B cell (primary cell): ENCODE data around the gene HS3ST6. TPM values are rescaled to one million over a fixed set of nuclear protein-coding genes. Genes with fewer than 3 reads are reported as not detected.

ENCODE experiments used
- ATAC-seq: fragments of 200-7000 bp; cut with Tn5 transposase; one replicate; pipeline ENCODE4 v1.10.0; 2021; ENCODE audit warnings: low read depth, mild to moderate bottlenecking, moderate number of reproducible peaks, moderate library complexity
- CTCF ChIA-PET: fragments of 350-600 bp; sonication (Branson Sonifier 250); formaldehyde crosslinking; loops from one replicate; lab custom pipeline; 2021; ENCODE audit warnings: antibody characterized with exemption, inconsistent platforms; lab: Charles Lee
- POLR2A ChIA-PET: fragments of 350-600 bp; sonication (Branson Sonifier 250); formaldehyde crosslinking; loops from one replicate; lab custom pipeline; 2021; ENCODE audit warnings: antibody characterized with exemption; lab: Charles Lee
- DNase-seq: peaks from one replicate; pipeline ENCODE4 v3.0.0; 2013
- H2AFZ ChIP-seq: 2 replicates; pipeline ENCODE4 v1.6.1; 2012; ENCODE audit warnings: mild to moderate bottlenecking, low read depth, low read length; ENCODE audit not compliant: insufficient read depth, poor library complexity, severe bottlenecking
- H3K27ac ChIP-seq, 2 donors: 1 replicate in 1 of 2; 2 replicates in 1 of 2; pipeline ENCODE4 v1.5.1; 2012 to 2013; ENCODE audit warnings: low read length in 2 of 2, mild to moderate bottlenecking in 2 of 2, moderate library complexity in 1 of 2
- H3K27me3 ChIP-seq, 4 experiments: fragments of 200-600 bp in 1 of 4; sonication (generic) in 1 of 4; replicated peaks in 1 of 4; 1 replicate in 2 of 4; 2 replicates in 2 of 4; pipeline versions ENCODE4 v1.6.1 to v1.7.0; 2013 to 2016; ENCODE audit warnings: low read length in 3 of 4, mild to moderate bottlenecking in 2 of 4, mixed read lengths in 1 of 4, moderate library complexity in 1 of 4; ENCODE audit not compliant: insufficient read depth in 4 of 4, control insufficient read depth in 3 of 4; ENCODE audit errors: control extremely low read depth in 1 of 4
- H3K36me3 ChIP-seq, 2 experiments: replicated peaks in 1 of 2; 1 replicate in 1 of 2; 2 replicates in 1 of 2; pipeline versions ENCODE4 v1.6.1 to v1.7.1; 2013; ENCODE audit warnings: low read length in 1 of 2; ENCODE audit not compliant: insufficient read depth in 2 of 2, control insufficient read depth in 1 of 2; ENCODE audit errors: control extremely low read depth in 1 of 2, extremely low read depth in 1 of 2
- H3K4me1 ChIP-seq, 2 donors: fragments of 200-600 bp in 1 of 2; sonication (generic) in 1 of 2; 1 replicate in 1 of 2; 2 replicates in 1 of 2; pipeline versions ENCODE4 v1.5.1 to v1.6.1; 2013 to 2017; ENCODE audit warnings: low read length in 2 of 2; ENCODE audit not compliant: control insufficient read depth in 2 of 2, insufficient read depth in 2 of 2
- H3K4me2 ChIP-seq: replicated peaks from 2 replicates; pipeline ENCODE3; 2012; ENCODE audit warnings: mild to moderate bottlenecking, low read depth, low read length; ENCODE audit not compliant: poor library complexity, severe bottlenecking
- H3K4me3 ChIP-seq, 5 experiments: fragments of 200-600 bp in 1 of 5; sonication (generic) in 1 of 5; 1 replicate in 3 of 5; 2 replicates in 2 of 5; pipeline versions ENCODE4 v1.5.1 to v1.7.0; 2011 to 2016; ENCODE audit warnings: low read length in 4 of 5, mild to moderate bottlenecking in 4 of 5, low read depth in 2 of 5, control low read depth in 1 of 5, moderate library complexity in 1 of 5; ENCODE audit not compliant: insufficient read depth in 1 of 5; ENCODE audit errors: control extremely low read depth in 1 of 5, extremely low read depth in 1 of 5
- H3K79me2 ChIP-seq: fragments of 200-600 bp; sonication (generic); one replicate; pipeline ENCODE4 v1.6.0; 2016; ENCODE audit warnings: low read length; ENCODE audit not compliant: control insufficient read depth, insufficient read depth
- H3K9ac ChIP-seq: fragments of 200-600 bp; sonication (generic); 2 replicates; pipeline ENCODE4 v1.6.1; 2017; ENCODE audit warnings: mild to moderate bottlenecking, low read length, moderate library complexity
- H3K9me3 ChIP-seq, 3 donors: one replicate each; pipeline versions ENCODE4 v1.6.1 to v1.7.1; 2013; ENCODE audit warnings: low read length in 2 of 3; ENCODE audit not compliant: control insufficient read depth in 2 of 3, insufficient read depth in 1 of 3; ENCODE audit errors: control extremely low read depth in 1 of 3
- H4K20me1 ChIP-seq: 2 replicates; pipeline ENCODE4 v1.6.0; 2012; ENCODE audit warnings: mild to moderate bottlenecking, low read length; ENCODE audit not compliant: insufficient read depth, control insufficient read depth, poor library complexity, severe bottlenecking
- H3K27ac Mint-ChIP-seq: one replicate; pipeline ENCODE4 v1.8.0; 2021; ENCODE audit warnings: mixed read lengths
- H3K27me3 Mint-ChIP-seq: one replicate; pipeline ENCODE4 v1.8.0; 2021; ENCODE audit warnings: mixed read lengths
- H3K4me1 Mint-ChIP-seq: one replicate; pipeline ENCODE4 v1.8.0; 2021; ENCODE audit warnings: mixed read lengths
- H3K4me3 Mint-ChIP-seq: one replicate; pipeline ENCODE4 v1.8.0; 2021; ENCODE audit warnings: mixed read lengths
- H3K9me3 Mint-ChIP-seq: one replicate; pipeline ENCODE4 v1.8.0; 2022; ENCODE audit warnings: mixed read lengths; ENCODE audit not compliant: insufficient read depth
- CTCF ChIP-seq: fragments of 200-600 bp; IDR thresholded peaks from one replicate; pipeline ENCODE4 v1.8.0; 2022; ENCODE audit warnings: antibody characterized with exemption, mild to moderate bottlenecking
- EZH2 ChIP-seq: IDR thresholded peaks from 2 replicates; pipeline ENCODE4 v1.6.1; 2012; ENCODE audit warnings: borderline replicate concordance, low read depth, mild to moderate bottlenecking, moderate library complexity, low read length; ENCODE audit not compliant: insufficient read depth, poor library complexity, severe bottlenecking
- WGBS: methylation state at CpG from one replicate; pipeline ENCODE4 v1.1.5; 2013; ENCODE audit warnings: missing lambda C conversion rate; ENCODE audit not compliant: insufficient coverage; 5-methylcytosine and 5-hydroxymethylcytosine counted together
- intact Hi-C: fragments of 100-400 bp; cut with micrococcal nuclease; formaldehyde crosslinking; loops from one replicate; pipeline ENCODE4 v1.10.0; 2022
- polyA plus RNA-seq: library from polyadenylated mRNA; depleted of rRNA; stranded (reverse); fragments of >200 nt; gene quantifications from 2 replicates; pipeline ENCODE4 v1.2.3, GENCODE V29; 2012
- total RNA-seq, 2 donors: library from RNA; stranded (reverse); fragments of 120-200 nt in 1 of 2; gene quantifications; 1 replicate in 1 of 2; 2 replicates in 1 of 2; pipeline versions ENCODE4 v1.2.3 to v1.2.4, GENCODE V29; 2013 to 2022

The HS3ST6 gene
- total and polyA plus RNA-seq, 2 donors (not counting 1 experiment from before 2014, with no cell fraction given), result not detected

- Histone ChIP-seq H3K27ac (no peak overlapping the region), H3K36me3 (no peaks in the 10 kb centered on the region), H3K4me2 (no peak overlapping the region), H3K27me3 (peaks cover 0 to 3% (median 0%) of the 10 kb centered on the region in 4 experiments), H3K79me2 (no peaks in the 10 kb centered on the region), H3K4me1 (no peaks in the 10 kb centered on the region), H3K9me3 (no peaks in the 10 kb centered on the region), H3K9ac (no peak overlapping the region), H3K4me3 (no peak overlapping the region), H2AFZ (no peak overlapping the region), H4K20me1 (no peaks in the 10 kb centered on the region)
- H3K9me3 Mint-ChIP-seq, result no peaks in the 10 kb centered on the region
- peaks cover 24% of the 10 kb centered on the region for H3K27me3 Mint-ChIP-seq
- CTCF ChIA-PET, result no interaction called here
- H3K4me1 Mint-ChIP-seq, result no peaks in the 10 kb centered on the region
- no peak for ATAC-seq
- no peak for DNase-seq
- 90% methylated on average over 5 of the region's 14 CpGs for WGBS
- intact Hi-C loops, result no loop called here
- POLR2A ChIA-PET, result no interaction called here
- H3K4me3 Mint-ChIP-seq, result no peak overlapping the region
- TF ChIP-seq EZH2 (no peak), CTCF (no peak)
- no peak overlapping the region for H3K27ac Mint-ChIP-seq
Observed at GRCh38 chr16:1887711-1888354, 30.4 kb downstream of the HS3ST6 start.

GRCh38 chr16:1884889-1885288, 33.3 kb downstream of the HS3ST6 start:
- TF ChIP-seq CTCF (no peak), EZH2 (no peak)
- CTCF ChIA-PET, result no interaction called here
- POLR2A ChIA-PET, result no interaction called here

More at GRCh38 chr16:1884889-1885288, 33.3 kb downstream of the HS3ST6 start:
- Histone ChIP-seq H3K79me2 (no peaks in the 10 kb centered on the region), H3K9ac (no peak overlapping the region), H3K9me3 (no peaks in the 10 kb centered on the region), H3K27ac (no peak overlapping the region), H4K20me1 (no peaks in the 10 kb centered on the region), H3K4me2 (no peak overlapping the region), H3K27me3 (peaks cover 0 to 3% (median 1%) of the 10 kb centered on the region in 4 experiments), H3K4me1 (no peaks in the 10 kb centered on the region), H2AFZ (no peak overlapping the region), H3K4me3 (no peak overlapping the region), H3K36me3 (no peaks in the 10 kb centered on the region)
- H3K4me1 Mint-ChIP-seq, result no peaks in the 10 kb centered on the region
- peaks cover 17% of the 10 kb centered on the region for H3K27me3 Mint-ChIP-seq
- H3K27ac Mint-ChIP-seq, result no peak overlapping the region
- ATAC-seq, result no peak
- DNase-seq, result no peak
- H3K4me3 Mint-ChIP-seq, result no peak overlapping the region
- H3K9me3 Mint-ChIP-seq, result no peaks in the 10 kb centered on the region
- 90% methylated on average over 4 of the region's 5 CpGs for WGBS
- intact Hi-C loops, result no loop called here
